Right atrium auricular region (tissue), 2 donors: ENCODE measurements around the gene NTSR1. TPM values are rescaled to one million over a fixed set of nuclear protein-coding genes. Genes with fewer than 3 reads are reported as not detected.

ENCODE experiments used
- DNase-seq: peaks from one replicate; pipeline ENCODE4 v3.0.0-alpha.2; 2019; ENCODE audit warnings: low spot score
- H3K27ac ChIP-seq, 2 donors: fragments of 200-600 bp; sonication (generic); 1 replicate in 1 of 2; 2 replicates in 1 of 2; pipeline ENCODE4 v1.5.1; 2016 to 2019
- H3K27me3 ChIP-seq, 2 donors: fragments of 200-600 bp; sonication (generic); one replicate each; pipeline versions ENCODE4 v1.5.1 to v1.6.0; 2017 to 2019
- H3K36me3 ChIP-seq: fragments of 200-600 bp; sonication (generic); one replicate; pipeline ENCODE4 v1.5.1; 2016
- H3K4me1 ChIP-seq, 2 donors: fragments of 200-600 bp; sonication (generic); one replicate each; pipeline versions ENCODE4 v1.5.1 to v1.6.0; 2017 to 2019
- H3K4me3 ChIP-seq, 2 donors: fragments of 200-600 bp; sonication (generic); 1 replicate in 1 of 2; 2 replicates in 1 of 2; pipeline ENCODE4 v1.5.1; 2017 to 2019; ENCODE audit warnings: mild to moderate bottlenecking in 1 of 2, moderate library complexity in 1 of 2
- H3K9me3 ChIP-seq, 2 donors: fragments of 200-600 bp; sonication (generic); one replicate each; pipeline ENCODE4 v1.5.1; 2019
- CTCF ChIP-seq, 2 donors: fragments of 200-600 bp; sonication (generic); IDR thresholded peaks; one replicate each; pipeline ENCODE4 v1.5.1; 2019; ENCODE audit warnings: antibody characterized with exemption in 2 of 2
- total RNA-seq, 2 donors: library from RNA; depleted of rRNA; stranded (reverse); fragments of >200 nt; gene quantifications; one replicate each; pipeline ENCODE4 v1.1.0, GENCODE V29; 2016

NTSR1 gene
- total RNA-seq, 2 donors from 2014 or later = 0.43 TPM; not detected in 1

GRCh38 chr20:62714006-62714405 lies 5.4 kb downstream of the NTSR1 start:
- Histone ChIP-seq H3K9me3 (no peaks in the 10 kb centered on the region), H3K4me3 (no peak overlapping the region), H3K4me1 (peaks cover 0 to 19% of the 10 kb centered on the region in 2 donors), H3K36me3 (no peaks in the 10 kb centered on the region), H3K27me3 (peaks cover 5 to 21% of the 10 kb centered on the region in 2 donors), H3K27ac (no peak overlapping the region)
- DNase-seq = no peak
- no peak for TF ChIP-seq CTCF (IDR thresholded peaks at IDR 0.05)

- Histone ChIP-seq H3K27me3 (peaks cover 0 to 13% of the 10 kb centered on the region in 2 donors), H3K4me1 (peaks cover 0 to 19% of the 10 kb centered on the region in 2 donors), H3K9me3 (peaks cover 0 to 6% of the 10 kb centered on the region in 2 donors), H3K27ac (no peak overlapping the region), H3K4me3 (no peak overlapping the region), H3K36me3 (no peaks in the 10 kb centered on the region)
- no peak for DNase-seq
- no peak for TF ChIP-seq CTCF (IDR thresholded peaks at IDR 0.05)
Measured at GRCh38 chr20:62714799-62715198, 6.2 kb downstream of the NTSR1 start.

GRCh38 chr20:62715201-62715600 lies 6.6 kb downstream of the NTSR1 start:
- no peak for DNase-seq
- TF ChIP-seq CTCF (IDR thresholded peaks at IDR 0.05) = no peak

GRCh38 chr20:62716198-62716940 lies 7.7 kb downstream of the NTSR1 start:
- no peak for TF ChIP-seq CTCF (IDR thresholded peaks at IDR 0.05)
- Histone ChIP-seq H3K4me3 (no peak overlapping the region), H3K4me1 (peaks cover 0 to 18% of the 10 kb centered on the region in 2 donors), H3K9me3 (peaks cover 0 to 20% of the 10 kb centered on the region in 2 donors), H3K27ac (no peak overlapping the region), H3K36me3 (no peaks in the 10 kb centered on the region), H3K27me3 (no peaks in the 10 kb centered on the region)
- DNase-seq = no peak

More at GRCh38 chr20:62715201-62715600, 6.6 kb downstream of the NTSR1 start:
- H3K4me1 ChIP-seq = peaks cover 0 to 19% of the 10 kb centered on the region in 2 donors
- peaks cover 0 to 9% of the 10 kb centered on the region in 2 donors for H3K9me3 ChIP-seq
- H3K36me3 ChIP-seq = no peaks in the 10 kb centered on the region
- peaks cover 0 to 9% of the 10 kb centered on the region in 2 donors for H3K27me3 ChIP-seq
- no peak overlapping the region for H3K27ac ChIP-seq
- H3K4me3 ChIP-seq = no peak overlapping the region

GRCh38 chr20:62716941-62717310 lies 8.3 kb downstream of the NTSR1 start:
- Histone ChIP-seq H3K4me1 (peaks cover 0 to 14% of the 10 kb centered on the region in 2 donors), H3K9me3 (peaks cover 0 to 25% of the 10 kb centered on the region in 2 donors), H3K27ac (no peak overlapping the region), H3K36me3 (no peaks in the 10 kb centered on the region), H3K4me3 (no peak overlapping the region), H3K27me3 (no peaks in the 10 kb centered on the region)
- no peak for DNase-seq
- no peak for TF ChIP-seq CTCF (IDR thresholded peaks at IDR 0.05)
